GM19372 (cell line): Measurements from ENCODE around the gene ERC2.

Source experiments
- ATAC-seq: cut with Tn5 transposase; IDR thresholded peaks from one replicate; pipeline ENCODE4 v1.9.1; 2021; ENCODE audit warnings: mild to moderate bottlenecking, low read depth, moderate library complexity; ENCODE audit not compliant: unreplicated experiment

ERC2 gene

DNA sequence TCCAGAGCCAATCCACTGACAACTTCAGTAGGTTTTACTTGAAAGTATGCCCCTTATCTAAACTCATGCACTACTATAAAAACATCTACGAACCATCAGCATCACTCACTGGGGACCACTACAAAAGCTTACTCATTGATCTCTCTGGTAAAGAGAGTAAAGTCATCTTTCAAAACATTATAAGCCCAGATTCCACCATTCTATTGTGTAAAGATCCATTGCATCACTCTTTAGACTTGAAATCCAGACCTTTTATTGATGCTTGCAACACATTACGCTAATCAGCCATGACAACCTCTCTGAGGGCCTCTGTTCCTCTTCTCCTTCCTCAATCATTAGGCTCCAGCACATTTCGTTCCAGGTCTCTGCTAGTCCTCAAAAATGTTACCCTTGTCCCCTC is 732.3 kb downstream of the ERC2 start:
- no peak for ATAC-seq

DNA sequence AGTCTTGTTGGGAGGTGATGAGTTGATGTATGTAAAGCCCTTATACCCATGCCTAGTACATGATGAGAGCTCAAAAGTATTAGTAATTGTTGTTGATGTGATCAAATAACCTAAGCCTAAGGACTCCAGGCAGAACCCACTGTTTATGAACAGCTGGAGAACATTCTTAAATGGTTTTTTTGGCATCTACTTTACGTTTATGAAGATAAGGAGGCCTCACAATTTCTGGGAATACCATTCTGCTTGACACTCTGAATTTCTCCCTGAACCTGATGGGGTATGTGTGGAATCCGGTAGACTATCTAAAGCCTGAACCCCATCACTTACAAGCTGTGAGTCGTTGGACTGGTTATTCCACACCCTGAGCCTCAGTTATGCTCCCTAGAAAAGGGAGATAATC is 736.5 kb downstream of the ERC2 start:
- no peak for ATAC-seq

DNA sequence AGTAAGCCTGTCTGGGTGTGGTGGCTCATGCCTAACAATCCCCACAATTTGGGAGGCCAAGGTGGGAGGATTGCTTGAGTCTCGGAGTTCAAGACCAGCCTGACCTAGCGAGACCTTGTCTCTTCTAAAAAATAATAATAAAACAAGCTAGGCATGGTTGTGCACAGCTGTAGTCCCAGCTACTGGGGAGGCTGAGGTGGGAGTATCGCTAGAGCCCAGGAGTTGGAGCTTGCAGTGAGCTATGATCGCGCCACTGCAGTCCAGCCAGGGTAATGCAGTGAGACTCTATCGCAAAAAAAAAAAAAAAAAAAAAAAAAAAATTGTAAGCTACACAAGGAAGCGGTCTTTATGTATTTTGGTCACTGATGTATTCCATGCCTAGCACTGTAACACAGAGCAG is 738.7 kb downstream of the ERC2 start:
- ATAC-seq, result no peak

DNA sequence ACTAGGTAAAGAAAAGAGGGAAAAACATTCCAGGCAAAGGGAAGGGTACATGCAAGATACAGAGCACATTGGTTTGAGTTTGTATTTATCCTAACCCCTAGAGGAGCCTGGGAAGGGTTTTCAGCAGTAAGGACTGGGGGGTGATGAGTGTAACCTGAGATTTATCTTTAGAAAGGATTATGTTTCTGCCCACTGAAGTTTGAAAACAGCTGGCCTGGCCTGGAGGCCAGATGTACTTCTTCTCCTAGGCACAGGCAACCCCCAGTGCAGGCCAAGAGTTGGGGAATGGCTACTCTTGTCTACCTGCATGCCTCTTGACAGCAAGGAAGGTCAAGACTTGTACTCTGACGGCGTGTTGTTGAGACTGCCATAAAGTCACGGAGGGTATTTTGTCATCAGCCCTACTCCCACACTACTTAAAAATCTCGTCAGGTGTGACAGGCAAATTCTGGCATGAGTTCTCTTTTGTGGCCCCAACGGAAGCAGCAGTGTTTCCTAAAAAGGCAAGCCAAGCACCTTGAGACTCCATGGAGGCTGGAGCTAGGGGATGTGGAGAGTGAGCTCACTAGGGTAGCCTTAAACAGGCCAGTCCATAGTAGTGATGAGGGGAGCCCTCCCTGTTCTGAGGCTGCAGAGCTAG is 739.7 kb downstream of the ERC2 start:
- ATAC-seq, result no peak

DNA sequence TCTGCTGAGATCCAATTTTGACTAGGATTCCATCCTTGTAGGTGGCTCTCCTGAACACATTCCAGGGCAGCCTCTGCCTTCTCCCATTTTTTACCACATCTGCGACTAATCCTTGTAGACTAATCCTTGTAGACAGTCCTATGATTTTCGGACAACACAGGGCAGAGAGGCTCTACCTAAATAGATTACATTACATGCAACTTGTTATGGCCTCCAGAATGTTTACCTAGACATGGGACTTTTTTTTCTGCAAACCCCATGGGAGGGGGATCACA is 741.8 kb downstream of the ERC2 start:
- no peak for ATAC-seq

DNA sequence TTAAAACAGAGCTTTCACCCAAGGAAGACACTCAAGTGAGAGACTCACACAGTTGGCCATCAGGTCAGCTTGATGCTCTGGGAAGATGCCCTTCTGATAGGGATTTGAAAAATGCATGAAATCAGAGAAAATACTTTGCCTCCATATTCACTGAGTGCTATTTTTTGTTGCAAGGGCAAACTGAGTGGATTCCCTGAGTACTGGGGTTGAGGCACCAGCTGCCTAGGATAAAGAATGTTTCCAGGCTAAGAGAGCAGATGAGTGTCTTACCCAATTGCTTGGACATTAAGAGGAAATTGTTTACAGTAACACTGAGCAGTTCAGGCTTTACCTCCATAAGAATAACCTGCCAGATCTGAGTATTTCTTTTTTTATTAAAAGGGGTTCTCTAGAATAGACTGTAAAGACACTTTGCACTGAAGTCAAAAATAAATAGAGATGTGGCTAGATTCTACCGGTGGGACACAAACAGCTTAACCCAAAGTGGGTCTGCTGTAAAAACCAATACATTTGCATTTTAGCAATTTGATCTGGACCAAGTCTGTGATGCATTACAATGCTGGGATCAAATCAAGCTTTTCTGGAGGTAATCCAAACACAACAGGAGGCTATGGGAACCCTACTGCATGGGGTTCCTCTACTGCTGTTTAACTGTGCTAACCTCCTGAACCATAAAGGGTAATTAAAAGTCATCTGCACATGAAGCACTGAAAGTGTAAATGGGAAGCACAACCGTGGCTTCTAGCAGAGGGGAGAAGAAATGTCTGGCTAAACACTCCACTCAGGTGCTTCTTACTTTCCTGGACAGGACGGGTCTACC is 742.4 kb downstream of the ERC2 start:
- no peak for ATAC-seq

- no peak for ATAC-seq
Observed at GRCh38 chr3:55724821-55725220, 743.4 kb downstream of the ERC2 start.

- no peak for ATAC-seq
Observed at GRCh38 chr3:55724407-55724784, 743.9 kb downstream of the ERC2 start.

DNA sequence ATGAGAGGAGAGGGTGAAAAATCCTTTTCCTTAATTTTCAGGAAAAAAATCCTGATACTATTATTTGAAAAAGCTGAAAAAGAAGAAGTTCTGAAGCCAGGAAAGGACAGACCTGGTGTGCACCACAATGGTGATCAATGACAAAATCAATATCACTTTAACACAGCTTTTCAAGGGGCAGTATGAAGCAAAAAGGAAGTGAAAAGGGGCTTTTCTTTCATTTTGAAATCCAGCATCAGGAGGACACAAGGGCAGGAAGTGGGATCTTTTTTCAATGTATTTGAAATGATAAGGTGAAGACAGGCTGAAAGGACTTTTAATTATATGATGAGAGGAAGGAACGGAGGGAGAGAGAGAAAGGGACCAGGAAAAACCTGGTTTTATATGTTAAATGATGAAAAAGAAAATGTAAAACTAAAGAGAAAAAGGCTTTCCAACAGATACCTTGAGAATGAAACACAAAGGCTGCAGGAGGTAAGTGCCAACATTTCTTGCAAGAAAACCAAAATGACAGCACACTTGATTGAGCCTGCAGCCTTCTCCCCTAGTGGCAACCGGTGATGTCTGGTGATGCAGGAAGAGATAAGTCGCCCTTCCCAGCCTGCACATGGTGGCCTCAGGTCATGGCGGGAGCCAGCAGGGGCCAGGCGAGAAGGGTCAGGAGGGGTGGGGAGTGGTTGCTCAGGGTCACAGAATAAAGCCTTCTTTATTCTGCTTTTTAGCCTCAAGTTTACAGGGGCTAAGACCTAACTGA is 744.4 kb downstream of the ERC2 start:
- no peak for ATAC-seq

DNA sequence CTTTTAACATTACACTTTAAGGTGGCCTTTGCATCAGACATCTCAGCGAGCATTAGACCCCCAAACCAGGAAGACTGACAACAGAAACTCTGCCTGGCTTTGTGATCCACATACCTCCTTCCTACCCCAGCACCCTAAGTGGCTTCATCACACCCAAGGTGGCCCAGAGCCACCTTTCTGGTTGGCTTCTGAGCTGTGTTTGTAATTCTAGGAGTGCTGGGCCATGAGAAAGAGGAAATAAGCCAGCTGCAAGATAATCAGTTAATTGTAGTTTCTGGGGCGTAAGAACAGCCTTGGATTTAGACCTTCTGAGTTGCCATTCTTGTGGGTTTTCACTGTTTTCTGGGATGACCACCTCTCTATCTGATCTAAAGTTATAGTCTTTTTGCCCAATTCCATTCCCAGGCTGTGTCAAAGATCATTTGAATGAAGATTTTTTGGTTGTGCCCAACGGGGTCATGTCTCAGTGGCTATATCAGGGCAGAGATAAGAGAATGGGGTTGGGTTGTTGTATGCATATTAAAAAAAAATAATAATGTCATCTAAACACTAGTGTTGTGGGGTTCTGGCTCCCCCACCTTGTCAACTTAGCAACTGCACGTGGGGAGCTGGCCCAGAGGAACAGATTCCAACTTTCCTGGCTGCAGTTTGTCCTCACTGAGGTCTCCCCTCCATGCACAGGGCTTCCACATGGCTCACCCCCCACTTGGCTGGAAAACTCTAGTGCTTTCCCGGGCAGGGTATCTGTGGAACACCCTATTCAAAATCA is 746.4 kb downstream of the ERC2 start:
- ATAC-seq, result no peak

DNA sequence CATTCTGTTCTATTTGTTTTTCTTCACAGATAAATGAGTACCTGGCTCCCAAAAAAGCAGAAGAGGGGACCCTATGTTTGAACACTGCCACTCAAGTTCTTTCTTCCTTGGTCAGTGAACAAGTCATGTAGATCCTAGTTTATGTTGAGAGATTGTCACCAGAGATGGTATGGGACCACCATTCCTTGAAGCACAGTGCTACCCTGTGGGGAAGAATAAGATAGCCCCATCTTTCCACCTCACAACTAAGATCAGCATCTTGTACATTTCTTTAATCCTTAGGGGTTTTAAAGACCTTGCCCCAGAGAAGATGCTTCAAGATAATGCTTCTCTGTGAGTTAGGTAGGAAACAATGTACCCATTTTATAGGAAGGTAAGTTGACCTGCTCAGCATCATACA is 747.7 kb downstream of the ERC2 start:
- no peak for ATAC-seq

DNA sequence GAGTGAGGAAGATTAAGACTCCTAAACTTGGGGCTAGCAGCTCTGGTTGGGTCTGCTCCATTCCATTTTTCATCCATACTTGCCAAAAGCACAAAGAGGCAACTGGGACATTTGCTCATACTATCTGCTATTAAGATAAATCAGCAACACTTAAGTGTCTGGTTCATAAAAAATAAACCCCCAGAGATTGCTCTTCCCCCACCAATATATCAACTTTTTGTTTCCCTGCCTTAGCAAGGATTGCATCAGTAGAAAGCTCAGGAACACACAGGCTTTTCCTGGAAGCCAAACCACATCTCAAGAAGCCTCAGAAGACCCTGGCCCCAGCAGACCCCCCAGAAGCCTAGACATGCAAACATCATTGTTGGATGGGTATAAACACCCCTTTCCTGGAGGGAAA is 748.8 kb downstream of the ERC2 start:
- ATAC-seq, result no peak

- ATAC-seq, result no peak
Observed at GRCh38 chr3:55719006-55719405, 749.3 kb downstream of the ERC2 start.

DNA sequence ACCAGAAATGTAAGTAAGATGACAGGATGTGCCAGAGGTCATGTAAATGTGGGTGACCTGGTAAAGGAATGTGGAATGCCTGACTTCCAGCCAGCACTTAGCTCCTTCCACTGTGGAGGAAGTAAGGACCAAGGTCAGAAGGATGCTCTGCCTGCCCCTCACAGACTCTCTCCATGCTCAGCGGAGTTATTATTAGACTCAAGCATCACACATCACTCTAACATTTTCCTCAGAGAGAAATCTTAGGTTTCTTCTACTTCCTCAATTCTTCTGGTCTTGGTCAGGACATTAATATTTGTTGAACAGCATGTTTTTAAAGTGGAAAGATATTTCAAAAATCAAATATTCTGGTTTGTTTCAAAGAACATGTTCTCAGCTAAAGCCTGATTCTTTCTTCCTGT is 749.7 kb downstream of the ERC2 start:
- no peak for ATAC-seq

DNA sequence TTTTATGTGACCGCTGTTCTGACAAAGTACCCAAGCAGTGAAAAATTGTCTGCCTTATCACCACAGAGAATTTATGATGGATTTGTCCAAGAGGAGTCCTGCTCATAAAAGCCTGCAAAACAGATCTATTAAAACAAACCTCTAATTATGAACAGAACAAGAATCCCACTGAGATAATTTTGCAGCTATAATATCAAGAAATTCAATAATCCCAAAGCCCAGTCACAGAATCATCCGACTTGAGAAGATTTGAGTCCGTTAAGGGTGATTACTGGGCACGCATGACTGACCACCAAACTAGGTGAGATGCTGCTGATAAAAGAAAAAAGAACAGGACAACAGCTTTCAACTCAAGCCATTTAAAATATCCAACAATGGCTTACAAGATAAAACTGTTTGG is 750.2 kb downstream of the ERC2 start:
- no peak for ATAC-seq

- no peak for ATAC-seq
Observed at GRCh38 chr3:55717481-55717880, 750.8 kb downstream of the ERC2 start.

GRCh38 chr3:55716611-55717225 is 751.5 kb downstream of the ERC2 start:
- no peak for ATAC-seq

DNA sequence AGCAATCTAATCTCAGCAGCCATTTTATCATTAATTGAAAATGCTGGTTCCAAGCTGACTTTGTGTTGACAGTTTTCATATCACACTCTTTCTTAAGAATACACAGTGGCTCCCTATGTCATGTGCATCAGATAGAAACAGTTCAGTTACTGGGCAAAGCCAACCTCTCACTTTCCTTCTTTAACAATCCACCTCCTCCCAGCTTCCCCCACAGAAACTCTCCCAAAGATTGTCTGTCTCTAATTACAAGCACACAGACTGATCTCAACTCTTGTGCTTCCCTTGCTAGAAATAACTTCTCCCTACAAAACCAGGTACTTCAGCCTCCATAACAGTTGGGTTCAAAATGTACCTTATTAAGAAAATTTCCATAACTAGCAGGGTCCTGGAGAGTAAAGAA is 752.2 kb downstream of the ERC2 start:
- ATAC-seq, result no peak

GRCh38 chr3:55714057-55714456 is 754.2 kb downstream of the ERC2 start:
- no peak for ATAC-seq

DNA sequence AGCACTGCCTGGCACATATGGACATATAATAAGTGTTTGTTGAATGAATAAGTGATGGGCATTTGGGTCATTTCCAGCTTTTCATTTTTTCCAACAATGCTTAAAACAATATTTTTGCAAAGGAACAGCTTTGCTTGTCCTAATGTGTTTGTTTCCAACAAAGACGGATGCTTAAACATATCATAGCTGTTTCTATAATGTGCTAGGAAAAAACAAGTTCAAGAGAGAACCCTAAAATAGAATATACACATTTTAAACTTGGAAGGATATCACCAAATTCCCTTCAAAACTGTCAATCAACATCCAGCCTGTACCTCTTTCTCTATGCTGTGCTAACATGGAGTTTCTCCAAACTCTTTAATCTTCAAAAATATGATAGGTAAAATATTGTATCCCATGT is 756.6 kb downstream of the ERC2 start:
- ATAC-seq, result no peak
